Epithelial cell of proximal tubule (primary cell): Measurements from ENCODE around the gene ARID3A. TPM values are rescaled to one million over a fixed set of nuclear protein-coding genes. Genes with fewer than 3 reads are reported as not detected.
A peak's percentile ranks its signal among the peaks of the same experiment; 100 is the strongest.

Experiments
- DNase-seq: peaks from one replicate; pipeline ENCODE4 v3.0.0-alpha.2; 2011; ENCODE audit warnings: low read depth
- H3K4me3 ChIP-seq: 2 replicates; pipeline ENCODE4 v1.5.1; 2011; ENCODE audit warnings: low read depth, mild to moderate bottlenecking, low read length
- CTCF ChIP-seq: conservative IDR thresholded peaks from 2 replicates; pipeline ENCODE4 v1.5.1; 2012; ENCODE audit warnings: low read depth, mild to moderate bottlenecking, low read length
- total RNA-seq: library from RNA; depleted of rRNA; stranded (reverse); fragments of >200 nt; gene quantifications from 2 replicates; pipeline ENCODE4 v1.2.3, GENCODE V29; 2015

The ARID3A gene
- total RNA-seq, 1 donor from 2014 or later = 37.0 TPM

GRCh38 chr19:1013218-1013617, 87.4 kb downstream of the ARID3A start:
- no peak overlapping the region for H3K4me3 ChIP-seq
- DNase-seq = no peak
- no peak for TF ChIP-seq CTCF

- H3K4me3 ChIP-seq = no peak overlapping the region
- no peak for DNase-seq
- TF ChIP-seq CTCF = no peak
Measured at GRCh38 chr19:1014161-1015060, 88.6 kb downstream of the ARID3A start.

GRCh38 chr19:1015061-1015781, 89.4 kb downstream of the ARID3A start:
- H3K4me3 ChIP-seq = no peak overlapping the region
- TF ChIP-seq CTCF = no peak
- no peak for DNase-seq

GRCh38 chr19:1015782-1016646, 90.2 kb downstream of the ARID3A start:
- TF ChIP-seq CTCF = no peak
- DNase-seq = no peak
- no peak overlapping the region for H3K4me3 ChIP-seq

GRCh38 chr19:1016647-1017114, 90.8 kb downstream of the ARID3A start:
- H3K4me3 ChIP-seq = peak overlapping the region; percentile 23
- no peak for DNase-seq
- no peak for TF ChIP-seq CTCF

- TF ChIP-seq CTCF = no peak
- peak overlapping the region; percentile 23 for H3K4me3 ChIP-seq
- no peak for DNase-seq
Measured at GRCh38 chr19:1017115-1017905, 91.5 kb downstream of the ARID3A start.
